HFF-Myc (cell line): Measurements from ENCODE around the gene NDRG3.

Source experiments
- DNase-seq: peaks from one replicate; pipeline ENCODE4 v3.0.0-alpha.2; 2011; ENCODE audit warnings: low read depth; ENCODE audit errors: extremely low read depth
- H3K4me3 ChIP-seq: replicated peaks from 2 replicates; pipeline ENCODE4 v1.5.1; 2011; ENCODE audit warnings: low read depth, mild to moderate bottlenecking, control low read depth, low read length
- CTCF ChIP-seq: IDR thresholded peaks from 2 replicates; pipeline ENCODE4 v1.5.1; 2012; ENCODE audit warnings: mild to moderate bottlenecking, low read depth, low read length, control low read depth; ENCODE audit errors: missing control alignments

The NDRG3 gene

DNA sequence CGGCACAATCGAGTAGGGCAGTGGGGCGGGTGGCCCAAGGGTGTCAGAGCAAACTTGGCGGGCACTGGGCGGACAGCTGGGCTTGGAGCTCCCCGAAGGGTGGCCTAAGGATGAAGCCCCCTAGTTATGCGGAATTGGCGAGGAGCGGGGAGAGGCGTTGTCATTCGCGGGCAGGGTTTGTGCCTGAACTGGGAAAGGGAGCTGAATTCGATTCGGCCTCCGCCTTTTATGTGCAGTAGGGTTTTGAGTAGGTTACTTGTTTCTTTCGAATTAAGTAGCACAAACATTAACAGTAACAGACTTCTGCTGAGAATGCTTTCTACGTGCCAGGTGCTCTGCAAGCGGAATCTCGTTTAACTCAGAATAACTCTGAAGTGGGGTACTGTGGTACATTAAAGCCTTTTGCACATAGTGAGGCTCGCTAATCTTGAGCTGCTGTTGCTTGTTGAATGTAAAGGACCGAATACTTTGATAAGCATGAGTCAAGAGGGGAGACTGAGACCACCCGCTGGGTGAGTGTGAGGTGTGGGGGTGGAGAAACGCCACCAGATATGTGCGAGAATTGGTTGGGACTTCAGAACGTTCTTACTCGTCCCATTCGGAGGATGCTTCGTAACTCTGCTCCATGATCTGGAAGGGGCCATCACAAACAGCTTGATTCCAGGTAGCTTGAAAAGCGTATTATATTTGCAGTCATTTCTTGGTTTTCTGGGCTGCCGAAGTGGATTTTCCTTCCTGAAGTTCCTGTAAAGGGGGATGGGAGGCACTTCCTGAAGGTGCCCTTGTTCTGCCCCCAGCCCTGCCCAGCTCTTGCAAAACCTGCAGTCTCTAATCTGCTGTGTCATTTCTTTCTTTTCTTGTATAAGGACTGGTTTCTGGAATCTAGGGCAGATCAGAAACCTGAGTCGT lies 139.5 kb downstream of the NDRG3 start:
- no peak for DNase-seq

DNA sequence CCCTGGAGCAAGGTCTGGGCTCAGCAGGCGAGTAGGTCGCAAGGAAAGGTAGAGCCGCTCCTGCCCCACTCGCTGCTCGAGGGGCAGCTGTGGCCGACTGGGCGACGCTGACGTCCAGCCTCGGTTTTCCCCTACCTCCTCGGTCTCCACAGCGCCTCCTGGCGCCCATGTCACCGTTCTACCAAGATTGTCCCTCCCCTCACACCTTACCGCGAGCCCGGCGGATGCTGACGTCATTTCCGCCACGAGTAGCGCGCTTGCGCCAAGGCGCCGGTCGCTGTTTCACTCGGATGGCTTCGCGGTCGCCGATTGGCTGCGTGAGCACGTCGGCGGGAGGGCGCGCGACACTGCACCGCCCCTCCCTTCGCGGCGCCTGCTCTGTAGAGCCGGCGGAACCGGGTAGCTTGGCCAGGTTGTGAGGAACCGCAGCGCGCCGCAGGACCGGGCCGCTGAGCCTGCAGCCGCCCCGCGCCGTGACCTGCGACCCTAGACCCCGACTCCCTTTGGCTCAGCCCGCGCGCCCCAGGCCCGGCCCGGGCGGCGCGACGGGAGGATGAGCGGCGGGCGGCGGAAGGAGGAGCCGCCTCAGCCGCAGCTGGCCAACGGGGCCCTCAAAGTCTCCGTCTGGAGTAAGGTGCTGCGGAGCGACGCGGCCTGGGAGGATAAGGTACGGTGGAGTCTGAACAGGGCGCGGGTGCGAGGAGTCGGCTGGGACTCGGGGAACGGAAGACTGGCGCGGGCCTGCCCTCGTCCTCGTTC lies 140.3 kb downstream of the NDRG3 start, which contains the start of gene RAB5IF:
Gene RAB5IF (plus strand): TSS at position 381 of the 759 bp plus-strand sequence. CDS start 173 bp downstream, at position 554.
- peak within 1 kb of the TSS; percentile 97 for H3K4me3 ChIP-seq
- DNase-seq = peak; percentile 96
- peak; percentile 90 for TF ChIP-seq CTCF

More for the DNA sequence above, 139.5 kb downstream of the NDRG3 start:
- TF ChIP-seq CTCF = no peak
- H3K4me3 ChIP-seq = peak overlapping the region; percentile 97

- no peak for DNase-seq
- peak overlapping the region; percentile 97 for H3K4me3 ChIP-seq
- no peak for TF ChIP-seq CTCF
Measured at GRCh38 chr20:36604952-36605398, 140.9 kb downstream of the NDRG3 start.
